Neural cell (in vitro differentiated cells): ENCODE measurements around the gene TAF6.

Experiments used
- CTCF ChIP-seq: fragments of 450-650 bp; IDR thresholded peaks from 2 replicates; pipeline ENCODE4 v1.5.1; 2014; ENCODE audit warnings: antibody characterized with exemption, mild to moderate bottlenecking, moderate library complexity; ENCODE audit not compliant: poor library complexity, severe bottlenecking
- EP300 ChIP-seq: fragments of 450-650 bp; conservative IDR thresholded peaks from 2 replicates; pipeline ENCODE4 v1.6.1; 2014; ENCODE audit warnings: antibody characterized with exemption, mild to moderate bottlenecking, moderate library complexity; ENCODE audit not compliant: poor library complexity, severe bottlenecking
- EZH2 ChIP-seq: fragments of 200-600, 300-800 bp; shearing (Covaris generic), sonication (generic); IDR thresholded peaks from 2 replicates; pipeline ENCODE4 v1.6.1; 2014; ENCODE audit warnings: antibody characterized with exemption, low read length, borderline replicate concordance, mild to moderate bottlenecking; ENCODE audit not compliant: insufficient read depth, poor library complexity, severe bottlenecking
- MXI1 ChIP-seq: fragments of 450-650 bp; conservative IDR thresholded peaks from 2 replicates; pipeline ENCODE4 v1.6.1; 2014; ENCODE audit warnings: antibody characterized with exemption, mild to moderate bottlenecking; ENCODE audit not compliant: poor library complexity, severe bottlenecking
- POLR2AphosphoS5 ChIP-seq: IDR thresholded peaks from 2 replicates; pipeline ENCODE4 v1.6.1; 2012
- RAD21 ChIP-seq: fragments of 450-650 bp; conservative IDR thresholded peaks from 2 replicates; pipeline ENCODE4 v1.6.1; 2014; ENCODE audit warnings: antibody characterized with exemption, mild to moderate bottlenecking, moderate library complexity

- TF ChIP-seq EP300 (no peak), CTCF (no peak), POLR2AphosphoS5 (peak; percentile 3), RAD21 (no peak), EZH2 (no peak), MXI1 (no peak)
Observed at GRCh38 chr7:100061518-100062193, 57.5 kb downstream of the TAF6 start.
